GM10248 (cell line): ENCODE data around the gene TTC33.

Experiments
- CTCF ChIA-PET: fragments of 300-600 bp; sonication (Branson Sonifier 250); formaldehyde crosslinking; extraction: SDS; loops from one replicate; lab custom pipeline; 2021; ENCODE audit warnings: antibody characterized with exemption; lab: Yijun Ruan, JAX
- POLR2A ChIA-PET: fragments of 350-650 bp; sonication (Branson Sonifier 250); formaldehyde crosslinking; extraction: SDS; loops from one replicate; lab custom pipeline; 2020; ENCODE audit warnings: antibody characterized with exemption; lab: Yijun Ruan, JAX
- DNase-seq: peaks from one replicate; pipeline ENCODE4 v3.0.0; 2012; ENCODE audit errors: extremely low spot score
- CTCF ChIP-seq: IDR thresholded peaks from 2 replicates; pipeline ENCODE4 v1.5.1; 2012; ENCODE audit warnings: mild to moderate bottlenecking, low read depth; ENCODE audit errors: extremely low read depth, missing control alignments, control extremely low read depth

TTC33 gene

DNA sequence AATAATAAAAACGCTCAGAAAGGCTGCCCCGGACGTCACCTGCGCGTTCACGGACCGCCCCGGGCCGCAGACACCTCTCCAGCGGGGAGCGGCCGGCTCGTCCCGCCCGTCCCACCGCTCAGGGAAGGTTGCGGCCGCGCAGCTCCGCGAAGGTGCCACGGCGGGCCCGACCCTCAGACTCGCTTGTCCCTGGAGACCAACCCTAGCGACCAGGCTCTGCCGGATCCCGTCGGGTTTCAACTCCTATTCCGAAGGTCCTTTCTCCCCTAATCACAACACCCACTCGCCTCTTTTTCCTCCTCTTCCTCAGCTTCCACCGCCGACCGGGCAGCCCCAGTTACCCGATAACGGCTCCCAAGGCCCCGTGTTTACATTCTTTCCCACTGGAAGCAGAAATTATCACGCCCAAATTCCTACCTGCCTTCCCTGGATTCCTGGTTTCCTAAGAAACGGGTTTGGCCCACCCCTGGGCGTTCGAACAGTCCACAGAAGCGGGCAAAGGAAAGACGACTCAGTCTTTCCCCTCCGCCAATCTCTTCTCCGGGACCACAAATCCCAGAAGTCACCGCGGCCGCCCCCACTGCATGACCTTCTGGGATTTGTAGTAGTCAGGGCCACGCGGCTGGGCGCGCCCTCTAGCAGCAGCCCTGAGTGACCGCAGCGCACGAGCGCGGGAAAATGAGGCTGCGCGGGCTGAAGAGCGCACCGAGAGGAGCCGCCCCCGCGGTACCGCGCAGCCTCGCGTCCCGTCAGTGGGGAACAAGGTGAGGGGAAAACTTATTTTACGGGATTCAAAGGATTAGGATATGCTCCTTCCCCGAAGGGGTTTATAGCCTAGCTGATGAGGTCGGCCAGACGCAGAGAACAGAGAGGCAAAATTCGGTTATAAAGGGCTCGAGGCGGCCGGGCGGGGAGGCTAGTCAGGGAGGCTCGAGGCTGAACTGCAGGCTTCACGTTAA, at the start of gene TTC33:
TSS of gene TTC33 (minus strand) at position 555 of the 959 bp plus-strand sequence. CDS start 8,943 bp downstream, outside the sequence.
- ChIA-PET POLR2A (no interaction called here), CTCF (interaction anchor here (0.7 to 1.8 kb wide), 8 partner anchors 13 to 60 kb away, joined by 3 to 5 read pairs (median 3); no protein-coding TSS in a partner anchor)
- DNase-seq = peak; percentile 95
- TF ChIP-seq CTCF = peak; percentile 88

GRCh38 chr5:40801771-40802562, 46.2 kb upstream of the TTC33 start:
- DNase-seq = no peak
- ChIA-PET POLR2A (no interaction called here), CTCF (interaction anchor here (0.7 kb wide), 1 partner anchor 11 kb away, joined by 3 read pairs; no protein-coding TSS in a partner anchor)
- no peak for TF ChIP-seq CTCF

GRCh38 chr5:40799258-40799657, 43.5 kb upstream of the TTC33 start:
- CTCF ChIA-PET = interaction anchor here (1.0 kb wide), 2 partner anchors 22 to 36 kb away, joined by 3 read pairs; no protein-coding TSS in a partner anchor
- POLR2A ChIA-PET = no interaction called here
- TF ChIP-seq CTCF = no peak
- DNase-seq = no peak

- TF ChIP-seq CTCF = no peak
- CTCF ChIA-PET = interaction anchor here (0.6 to 1.0 kb wide), 3 partner anchors 12 to 35 kb away, joined by 3 to 4 read pairs (median 3); no protein-coding TSS in a partner anchor
- no peak for DNase-seq
- POLR2A ChIA-PET = interaction anchor here (0.6 kb wide), 1 partner anchor 46 kb away, joined by 7 read pairs; no protein-coding TSS in a partner anchor
These were observed 43.0 kb upstream of the TTC33 start for GRCh38 chr5:40798801-40799210.

DNA sequence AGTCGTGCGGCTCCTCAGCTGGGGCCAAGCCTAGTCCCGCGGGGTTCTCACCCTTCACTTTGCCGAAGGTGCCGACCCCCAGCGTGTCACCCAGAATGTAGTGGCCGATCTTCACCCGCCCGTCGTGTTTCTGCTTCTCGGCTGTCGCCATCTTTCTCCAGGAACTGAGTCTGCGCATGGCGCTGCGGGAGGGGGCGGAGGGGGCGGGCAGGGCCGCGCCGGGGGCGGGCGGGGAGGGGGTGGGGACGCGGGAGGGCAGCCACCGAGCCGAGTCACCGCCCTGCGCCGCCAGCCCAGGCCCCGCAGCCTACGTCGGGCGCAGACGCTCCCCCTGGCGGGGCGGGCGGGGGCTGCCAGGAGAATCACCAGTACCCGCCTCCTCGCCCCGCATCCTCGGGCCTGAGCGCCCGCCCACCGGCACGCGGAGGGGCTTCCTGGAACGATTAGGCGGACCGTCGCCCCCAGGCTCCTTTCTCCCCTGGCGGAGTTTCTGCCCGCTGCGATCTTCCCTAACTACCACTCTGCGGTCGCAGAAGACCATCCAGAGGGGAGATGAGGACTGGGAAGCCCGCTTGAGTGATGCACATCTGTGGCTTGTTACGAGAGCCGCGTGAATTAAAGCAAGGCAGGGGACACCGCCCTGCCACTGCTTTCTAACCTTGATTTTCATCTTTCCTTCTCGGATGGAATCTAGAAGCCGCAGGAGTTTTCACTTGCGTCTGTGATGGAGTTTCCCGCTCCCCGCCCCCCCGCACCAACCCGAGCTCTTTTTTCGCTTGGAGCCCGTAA, 42.4 kb upstream of the TTC33 start, which contains the start of gene PRKAA1:
TSS of gene PRKAA1 (minus strand) at position 363 of the 789 bp plus-strand sequence. CDS start at position 178, 185 bp downstream.
- DNase-seq = peak; percentile 92
- POLR2A ChIA-PET = interaction anchor here (0.6 to 0.7 kb wide), 4 partner anchors 22 to 150 kb away, joined by 5 to 7 read pairs (median 6); no protein-coding TSS in a partner anchor
- CTCF ChIA-PET = interaction anchor here (0.6 to 1.1 kb wide), 6 partner anchors 12 to 47 kb away, joined by 3 to 4 read pairs (median 3); no protein-coding TSS in a partner anchor
- TF ChIP-seq CTCF = peak; percentile 73
